Midbrain (tissue), 1 donor: Measurements from ENCODE around the gene PEX26.
"Not testable (repeated sequence)": the region's sequence is repeated elsewhere in the genome, so short reads cannot be mapped to it uniquely, and the experiment has no call there.

Source experiments
- DNase-seq: peaks from one replicate; lab custom pipeline; 2025; lab: John Stamatoyannopoulos, UW

PEX26 gene

GRCh38 chr22:18056807-18057474 lies 20.8 kb upstream of the PEX26 start:
- DNase-seq = no peak

- DNase-seq = peak; percentile 39
Observed at GRCh38 chr22:18057568-18058209, 20.1 kb upstream of the PEX26 start.

GRCh38 chr22:18058371-18059093 lies 19.3 kb upstream of the PEX26 start:
- DNase-seq = no peak

GRCh38 chr22:18059094-18059417 lies 18.7 kb upstream of the PEX26 start:
- DNase-seq = no peak

- DNase-seq = no peak
Observed at GRCh38 chr22:18059473-18059872, 18.3 kb upstream of the PEX26 start.

GRCh38 chr22:18059991-18060390 lies 17.8 kb upstream of the PEX26 start:
- DNase-seq = no peak

GRCh38 chr22:18060646-18061620 lies 16.9 kb upstream of the PEX26 start:
- no peak for DNase-seq

- DNase-seq = no peak
Observed at GRCh38 chr22:18062421-18062820, 15.4 kb upstream of the PEX26 start.

- no peak for DNase-seq
Observed at GRCh38 chr22:18063306-18063705, 14.5 kb upstream of the PEX26 start.

GRCh38 chr22:18063715-18064114 lies 14.1 kb upstream of the PEX26 start:
- not testable (repeated sequence) for DNase-seq

GRCh38 chr22:18064636-18065035 lies 13.2 kb upstream of the PEX26 start:
- no peak for DNase-seq

GRCh38 chr22:18065256-18065655 lies 12.5 kb upstream of the PEX26 start:
- DNase-seq = no peak

GRCh38 chr22:18066181-18066859 lies 11.5 kb upstream of the PEX26 start:
- DNase-seq = no peak

- no peak for DNase-seq
Observed at GRCh38 chr22:18067121-18067520, 10.7 kb upstream of the PEX26 start.

GRCh38 chr22:18067548-18068341 lies 10.0 kb upstream of the PEX26 start:
- no peak for DNase-seq

- no peak for DNase-seq
Observed at GRCh38 chr22:18068381-18068988, 9.3 kb upstream of the PEX26 start.

GRCh38 chr22:18069041-18069440 lies 8.7 kb upstream of the PEX26 start:
- DNase-seq = no peak

GRCh38 chr22:18070041-18070440 lies 7.7 kb upstream of the PEX26 start:
- DNase-seq = no peak

- no peak for DNase-seq
Observed at GRCh38 chr22:18070556-18071306, 7.1 kb upstream of the PEX26 start.
